HG02571 (cell line): ENCODE measurements around the gene AUTS2.

ENCODE experiments used
- ATAC-seq: cut with Tn5 transposase; IDR thresholded peaks from one replicate; pipeline ENCODE4 v1.9.1; 2021; ENCODE audit warnings: mild to moderate bottlenecking, moderate library complexity; ENCODE audit not compliant: unreplicated experiment

AUTS2 gene

GRCh38 chr7:70314221-70314620 lies 715.9 kb downstream of the AUTS2 start:
- ATAC-seq, result no peak

- no peak for ATAC-seq
Observed at GRCh38 chr7:70316745-70317144, 718.5 kb downstream of the AUTS2 start.

- ATAC-seq, result no peak
Observed at GRCh38 chr7:70317356-70317755, 719.1 kb downstream of the AUTS2 start.

- no peak for ATAC-seq
Observed at GRCh38 chr7:70318511-70318910, 720.2 kb downstream of the AUTS2 start.

- no peak for ATAC-seq
Observed at GRCh38 chr7:70319057-70319456, 720.8 kb downstream of the AUTS2 start.

- ATAC-seq, result no peak
Observed at GRCh38 chr7:70321016-70321590, 722.8 kb downstream of the AUTS2 start.

GRCh38 chr7:70322856-70323255 lies 724.6 kb downstream of the AUTS2 start:
- no peak for ATAC-seq

GRCh38 chr7:70325509-70326101 lies 727.3 kb downstream of the AUTS2 start:
- ATAC-seq, result no peak

GRCh38 chr7:70334295-70334694 lies 736.0 kb downstream of the AUTS2 start:
- ATAC-seq, result no peak

- no peak for ATAC-seq
Observed at GRCh38 chr7:70334871-70335270, 736.6 kb downstream of the AUTS2 start.

- ATAC-seq, result no peak
Observed at GRCh38 chr7:70336536-70336935, 738.3 kb downstream of the AUTS2 start.

GRCh38 chr7:70338015-70338414 lies 739.7 kb downstream of the AUTS2 start:
- ATAC-seq, result no peak

- no peak for ATAC-seq
Observed at GRCh38 chr7:70340236-70340635, 742.0 kb downstream of the AUTS2 start.

- no peak for ATAC-seq
Observed at GRCh38 chr7:70341446-70341845, 743.2 kb downstream of the AUTS2 start.

GRCh38 chr7:70343519-70343918 lies 745.2 kb downstream of the AUTS2 start:
- no peak for ATAC-seq

GRCh38 chr7:70344726-70345125 lies 746.5 kb downstream of the AUTS2 start:
- ATAC-seq, result no peak

GRCh38 chr7:70346844-70347462 lies 748.7 kb downstream of the AUTS2 start:
- no peak for ATAC-seq

- peak; percentile 92 for ATAC-seq
Observed at GRCh38 chr7:70347463-70348254, 749.4 kb downstream of the AUTS2 start.

- ATAC-seq, result no peak
Observed at GRCh38 chr7:70349031-70349430, 750.8 kb downstream of the AUTS2 start.

GRCh38 chr7:70349819-70350218 lies 751.5 kb downstream of the AUTS2 start:
- ATAC-seq, result no peak

GRCh38 chr7:70352088-70352487 lies 753.8 kb downstream of the AUTS2 start:
- no peak for ATAC-seq

- ATAC-seq, result no peak
Observed at GRCh38 chr7:70352906-70353305, 754.6 kb downstream of the AUTS2 start.
